ENCODE results near the gene ARSK.
A peak's percentile ranks its signal among the peaks of the same experiment; 100 is the strongest.
"Not testable (repeated sequence)": the region's sequence is repeated elsewhere in the genome, so short reads cannot be mapped to it uniquely, and the experiment has no call there.

Gene ARSK

DNA sequence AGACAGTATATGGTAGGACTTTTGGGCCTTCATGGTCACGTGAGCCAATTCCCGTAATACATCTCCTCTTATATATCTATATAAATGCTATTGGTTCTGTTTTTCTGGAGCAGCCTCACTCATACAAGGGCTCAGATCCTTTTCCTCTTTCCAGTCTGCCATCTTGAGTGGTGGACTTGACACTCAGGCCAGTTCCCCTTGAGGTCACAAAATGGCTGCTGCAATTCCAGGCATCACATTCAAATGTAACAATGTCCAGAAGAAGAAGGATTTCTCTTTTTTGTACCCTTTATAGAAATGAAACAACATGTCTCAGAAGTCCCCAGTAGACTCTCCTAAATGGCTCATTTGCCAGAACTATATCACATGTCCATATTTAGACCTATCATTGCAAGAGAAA is 69.5 kb downstream of the ARSK start:
- Mint-ChIP-seq H3K36me3 (no peaks in the 10 kb centered on the region), H3K27ac (no peak overlapping the region), H3K9me3 (no peaks in the 10 kb centered on the region), H3K4me3 (no peak overlapping the region), H3K4me1 (peaks cover 36% of the 10 kb centered on the region), H3K27me3 (no peaks in the 10 kb centered on the region)

DNA sequence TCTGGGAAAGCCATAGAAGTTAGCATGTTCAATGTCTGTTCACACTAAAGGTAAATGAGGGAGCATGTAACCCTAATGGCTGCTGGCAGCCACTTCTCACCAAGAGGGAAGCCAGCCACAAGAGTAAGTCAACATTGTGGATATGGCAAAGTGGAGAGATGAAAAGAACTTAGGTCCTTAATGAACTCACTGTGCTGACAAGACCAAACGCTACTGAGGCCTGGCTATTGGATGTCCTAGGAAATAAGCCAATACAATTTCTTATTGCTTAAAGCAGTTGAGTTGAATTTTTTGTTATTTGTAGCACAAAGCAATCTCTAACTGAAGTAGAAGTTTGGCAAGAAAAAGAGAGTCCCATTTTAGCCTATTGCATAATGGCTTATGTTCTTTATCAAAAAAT is 71.8 kb downstream of the ARSK start:
- Mint-ChIP-seq H3K4me3 (no peak overlapping the region), H3K36me3 (no peaks in the 10 kb centered on the region), H3K4me1 (peaks cover 39% of the 10 kb centered on the region), H3K9me3 (no peaks in the 10 kb centered on the region), H3K27me3 (no peaks in the 10 kb centered on the region), H3K27ac (no peak overlapping the region)

DNA sequence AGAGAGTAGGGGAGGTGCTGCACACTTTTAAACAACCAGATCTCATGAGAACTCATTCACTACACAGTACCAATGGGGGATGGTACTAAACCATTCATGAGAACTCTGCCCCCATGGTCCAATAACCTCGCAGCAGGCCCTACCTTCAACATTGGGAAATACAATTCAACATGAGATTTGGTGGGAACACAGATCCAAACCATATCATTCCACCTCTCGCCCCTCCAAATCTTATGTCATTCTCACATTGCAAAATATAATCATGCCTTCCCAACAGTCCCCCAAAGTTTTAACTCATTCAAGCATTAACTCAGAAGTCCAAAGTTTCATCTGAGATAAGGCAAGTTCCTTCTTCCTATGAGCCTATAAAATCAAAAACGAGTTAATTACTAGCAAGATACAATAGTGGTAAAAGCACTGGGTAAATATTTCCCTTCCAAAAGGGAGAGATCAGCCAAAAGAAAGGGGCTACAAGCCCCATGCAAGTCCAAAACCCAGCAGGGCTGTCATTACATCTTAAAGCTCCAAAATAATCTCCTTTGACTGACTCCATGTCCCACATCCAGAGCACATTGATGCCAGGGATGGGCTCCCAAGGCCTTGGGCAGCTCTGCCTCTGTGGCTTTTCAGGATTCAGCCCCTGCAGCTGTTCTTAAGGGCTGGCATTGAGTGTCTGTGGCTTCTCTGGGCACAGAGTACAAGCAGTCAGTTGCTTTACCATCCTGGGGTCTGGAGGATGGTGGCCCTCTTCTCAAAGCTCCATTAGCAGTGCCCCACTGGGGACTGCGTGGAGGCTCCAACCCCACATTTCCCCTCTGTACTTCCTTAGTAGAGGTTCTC is 73.3 kb downstream of the ARSK start:
- Mint-ChIP-seq H3K27ac (no peak overlapping the region), H3K4me3 (no peak overlapping the region), H3K9me3 (peaks cover 8% of the 10 kb centered on the region), H3K36me3 (peaks cover 5% of the 10 kb centered on the region), H3K27me3 (no peaks in the 10 kb centered on the region), H3K4me1 (peaks cover 33% of the 10 kb centered on the region)

DNA sequence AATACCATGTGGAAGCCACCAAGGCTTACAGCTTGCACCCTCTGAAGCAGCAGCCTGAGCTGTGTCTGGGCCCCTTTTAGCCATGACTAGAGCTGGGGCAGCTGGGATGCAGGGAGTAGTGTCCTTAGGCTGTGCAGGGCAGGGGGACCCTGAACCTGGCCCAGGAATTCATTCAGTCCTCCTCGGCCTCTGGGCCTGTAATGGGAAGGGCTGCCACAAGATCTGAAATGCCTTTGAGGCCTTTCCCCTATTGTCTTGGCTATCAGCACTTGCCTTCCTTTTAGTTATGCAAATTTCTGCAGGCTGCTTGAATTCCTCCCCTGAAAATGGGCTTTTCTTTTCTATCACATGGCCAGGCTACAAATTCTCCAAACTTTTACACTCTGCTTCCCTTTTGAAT is 74.0 kb downstream of the ARSK start:
- Mint-ChIP-seq H3K9me3 (peaks cover 8% of the 10 kb centered on the region), H3K4me3 (no peak overlapping the region), H3K27ac (no peak overlapping the region)

DNA sequence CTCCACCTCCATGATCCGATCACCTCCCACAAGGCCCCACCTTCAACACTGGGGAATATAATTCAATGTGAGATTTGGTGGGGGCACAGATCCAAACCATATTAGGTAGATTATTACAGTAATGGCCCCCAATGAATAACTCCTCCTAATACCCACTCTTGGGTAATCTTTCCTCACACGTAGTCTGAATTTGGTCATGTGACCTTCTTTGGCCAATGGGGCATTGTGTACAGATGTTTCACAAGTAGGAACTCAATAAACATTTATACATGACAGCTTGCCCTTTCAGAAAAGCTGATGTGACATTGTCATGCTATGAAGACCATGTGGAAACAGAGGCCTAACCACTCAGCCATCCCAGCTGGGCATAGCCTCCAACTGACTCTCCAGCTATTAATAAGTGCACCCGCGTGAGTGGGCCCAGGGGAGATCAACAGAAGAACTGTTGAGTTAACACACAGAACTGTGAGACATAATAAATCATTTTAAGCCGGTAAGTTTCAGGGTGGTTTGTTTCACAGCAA is 75.6 kb downstream of the ARSK start:
- no peaks in the 10 kb centered on the region for H3K27me3 Mint-ChIP-seq
- no peak overlapping the region for H3K4me3 Mint-ChIP-seq
- peaks cover 8% of the 10 kb centered on the region for H3K9me3 Mint-ChIP-seq
- peaks cover 5% of the 10 kb centered on the region for H3K36me3 Mint-ChIP-seq
- H3K27ac Mint-ChIP-seq, result peak overlapping the region; percentile 70
- peaks cover 31% of the 10 kb centered on the region for H3K4me1 Mint-ChIP-seq

More for the DNA sequence above, 74.0 kb downstream of the ARSK start:
- Mint-ChIP-seq H3K36me3 (peaks cover 5% of the 10 kb centered on the region), H3K4me1 (peaks cover 34% of the 10 kb centered on the region), H3K27me3 (no peaks in the 10 kb centered on the region)

DNA sequence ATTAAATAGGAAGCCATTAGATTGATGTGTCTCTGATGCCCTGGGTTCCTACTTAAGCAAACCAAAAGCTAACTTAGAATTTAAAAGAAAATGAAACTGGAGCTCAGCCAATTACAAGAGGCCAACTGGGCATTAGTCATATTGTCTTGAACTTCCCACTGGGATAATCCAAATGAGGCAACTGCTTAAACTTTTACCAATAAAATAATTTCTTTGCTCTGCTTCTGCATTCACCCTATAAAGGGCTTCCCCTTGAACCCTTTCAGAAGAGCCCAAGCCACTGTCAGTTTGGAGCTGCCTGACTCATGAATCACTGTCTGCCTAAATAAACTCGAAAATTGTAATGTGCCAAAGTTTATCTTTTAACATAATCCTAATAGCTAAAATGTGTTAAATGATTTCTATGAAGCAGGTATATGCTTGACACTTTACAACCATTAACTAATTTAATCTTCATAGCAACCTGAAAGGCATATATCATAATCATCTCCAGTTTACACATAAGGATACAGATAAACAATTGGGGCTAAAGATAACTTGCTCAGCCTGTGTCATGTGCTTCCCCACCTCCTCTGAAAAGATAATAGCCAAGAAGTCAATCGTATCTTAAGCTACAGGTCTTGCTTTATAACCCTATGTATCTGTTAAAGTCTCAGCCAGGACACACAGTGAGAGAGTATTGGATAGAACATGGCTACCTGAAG is 76.5 kb downstream of the ARSK start:
- H3K27ac Mint-ChIP-seq, result peak overlapping the region; percentile 100

DNA sequence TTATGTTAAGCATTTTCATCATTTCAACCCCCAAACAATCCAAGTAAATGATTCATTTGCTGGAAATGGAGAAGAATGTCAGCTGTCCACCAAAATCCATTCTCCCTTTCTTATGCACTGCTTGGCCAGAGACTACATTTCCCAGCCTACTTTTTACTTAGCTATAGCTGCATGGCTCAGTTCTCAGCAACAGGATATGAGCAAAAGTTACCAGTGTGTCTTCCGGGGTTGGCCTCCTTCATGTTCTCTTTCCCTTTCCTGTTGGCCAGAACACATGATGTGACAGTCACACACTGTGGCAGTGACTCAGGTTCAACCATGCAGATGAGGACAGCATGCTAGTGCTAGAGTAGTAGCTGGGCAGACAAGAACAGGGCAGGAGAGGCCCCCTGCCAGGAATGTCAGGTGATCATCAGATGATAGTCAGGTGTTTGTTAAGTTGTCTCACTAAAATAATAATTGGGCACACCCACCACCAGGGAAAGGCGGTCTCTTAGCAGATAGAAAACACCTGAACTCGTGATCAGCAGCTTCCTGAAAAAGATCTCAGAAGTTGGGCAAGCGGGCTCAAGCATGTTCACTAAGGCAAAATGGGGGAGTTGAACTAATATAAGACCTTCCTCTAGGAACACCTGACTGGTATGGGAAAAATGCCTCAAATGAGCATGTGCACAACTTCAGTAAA is 77.2 kb downstream of the ARSK start:
- Mint-ChIP-seq H3K9me3 (peaks cover 8% of the 10 kb centered on the region), H3K4me1 (peaks cover 31% of the 10 kb centered on the region), H3K27me3 (peaks cover 2% of the 10 kb centered on the region), H3K36me3 (peaks cover 5% of the 10 kb centered on the region), H3K27ac (peak overlapping the region; percentile 100), H3K4me3 (peak overlapping the region; percentile 63)

More for the DNA sequence above, 76.5 kb downstream of the ARSK start:
- Mint-ChIP-seq H3K9me3 (peaks cover 8% of the 10 kb centered on the region), H3K36me3 (peaks cover 5% of the 10 kb centered on the region), H3K27me3 (no peaks in the 10 kb centered on the region), H3K4me3 (peak overlapping the region; percentile 63), H3K4me1 (peaks cover 31% of the 10 kb centered on the region)

DNA sequence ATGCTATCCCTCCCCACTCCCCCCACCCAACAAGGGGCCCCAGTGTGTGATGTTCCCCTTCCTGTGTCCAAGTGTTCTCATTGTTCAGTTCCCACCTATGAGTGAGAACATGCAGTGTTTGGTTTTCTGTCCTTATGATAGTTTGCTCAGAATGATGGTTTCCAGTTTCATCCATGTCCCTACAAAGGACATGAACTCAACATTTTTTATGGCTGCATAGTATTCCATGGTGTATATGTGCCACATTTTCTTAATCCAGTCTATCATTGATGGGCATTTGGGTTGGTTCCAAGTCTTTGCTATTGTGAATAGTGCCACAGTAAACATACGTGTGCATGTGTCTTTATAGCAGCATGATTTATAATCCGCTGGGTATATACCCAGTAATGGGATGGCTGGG is 78.0 kb downstream of the ARSK start:
- peaks cover 31% of the 10 kb centered on the region for H3K4me1 Mint-ChIP-seq

DNA sequence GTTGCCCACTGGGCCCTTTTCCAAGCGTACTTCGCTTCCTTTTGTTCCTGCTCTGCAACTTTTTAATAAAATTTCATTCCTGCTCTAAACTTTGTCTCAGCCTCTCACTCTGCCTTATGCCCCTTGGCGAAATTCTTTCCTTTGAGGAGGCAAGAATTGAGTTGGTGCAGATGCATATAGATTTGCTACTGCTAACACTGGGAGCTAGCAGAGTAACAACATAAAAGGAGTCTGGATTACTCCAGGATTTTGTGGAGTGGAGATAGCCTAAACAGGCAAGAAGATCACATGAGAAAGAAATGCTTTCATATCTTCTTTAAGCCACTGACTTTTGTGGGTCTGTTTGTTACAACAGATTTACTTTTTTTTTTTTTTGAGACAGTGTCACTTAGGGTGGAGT is 78.8 kb downstream of the ARSK start:
- Mint-ChIP-seq H3K27me3 (peaks cover 5% of the 10 kb centered on the region), H3K9me3 (peaks cover 8% of the 10 kb centered on the region), H3K27ac (peak overlapping the region; percentile 70), H3K36me3 (peaks cover 5% of the 10 kb centered on the region), H3K4me3 (no peak overlapping the region), H3K4me1 (peaks cover 31% of the 10 kb centered on the region)

More for the DNA sequence above, 78.0 kb downstream of the ARSK start:
- peak overlapping the region; percentile 70 for H3K27ac Mint-ChIP-seq
- H3K4me3 Mint-ChIP-seq, H3K36me3 Mint-ChIP-seq, H3K27me3 Mint-ChIP-seq, H3K9me3 Mint-ChIP-seq: not testable (repeated sequence)

DNA sequence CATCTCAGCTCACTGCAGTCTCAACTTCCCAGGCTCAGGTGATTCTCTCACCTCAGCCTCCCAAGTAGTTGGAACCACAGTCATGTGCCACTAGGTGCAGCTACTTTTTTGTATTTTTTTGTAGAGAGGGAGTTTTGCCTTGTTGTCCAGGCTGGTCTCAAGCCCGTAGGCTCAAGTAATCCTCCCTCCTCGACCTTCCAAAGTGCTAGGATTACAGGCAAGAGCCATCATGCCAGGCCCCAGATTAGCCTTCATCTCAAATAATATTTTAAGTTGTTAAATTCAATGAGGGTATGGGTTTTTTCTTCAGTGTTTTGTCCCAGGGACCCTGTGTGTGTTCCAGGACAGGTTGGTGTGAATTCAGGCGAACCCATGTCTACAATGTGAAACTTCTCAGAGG is 79.2 kb downstream of the ARSK start:
- Mint-ChIP-seq H3K4me3 (no peak overlapping the region), H3K27ac (peak overlapping the region; percentile 55), H3K4me1 (peaks cover 31% of the 10 kb centered on the region), H3K36me3 (peaks cover 5% of the 10 kb centered on the region), H3K9me3 (peaks cover 8% of the 10 kb centered on the region), H3K27me3 (peaks cover 5% of the 10 kb centered on the region)

DNA sequence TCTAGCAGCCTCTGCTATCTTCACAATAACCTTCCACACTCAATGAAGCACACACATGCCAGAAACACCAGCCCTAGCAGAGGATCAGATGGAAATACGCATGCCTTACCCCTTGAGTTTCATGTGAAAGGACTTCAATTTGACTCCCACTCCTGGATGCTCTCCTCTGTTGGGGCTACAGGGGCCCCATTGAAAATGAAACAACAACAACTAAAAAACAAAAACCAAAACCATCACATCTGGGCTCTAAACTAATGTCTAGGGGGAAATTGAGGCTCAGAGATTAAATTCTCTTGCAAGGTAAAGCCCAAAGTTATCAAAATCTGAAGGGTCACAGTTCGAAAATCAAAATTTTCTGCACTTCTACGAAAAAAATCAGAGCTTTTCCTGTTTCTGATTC is 83.7 kb downstream of the ARSK start:
- H3K9me3 Mint-ChIP-seq, result no peaks in the 10 kb centered on the region
- no peak overlapping the region for H3K27ac Mint-ChIP-seq
- H3K4me3 Mint-ChIP-seq, result no peak overlapping the region
- H3K36me3 Mint-ChIP-seq, result no peaks in the 10 kb centered on the region
- H3K4me1 Mint-ChIP-seq, result peaks cover 3% of the 10 kb centered on the region
- peaks cover 5% of the 10 kb centered on the region for H3K27me3 Mint-ChIP-seq

DNA sequence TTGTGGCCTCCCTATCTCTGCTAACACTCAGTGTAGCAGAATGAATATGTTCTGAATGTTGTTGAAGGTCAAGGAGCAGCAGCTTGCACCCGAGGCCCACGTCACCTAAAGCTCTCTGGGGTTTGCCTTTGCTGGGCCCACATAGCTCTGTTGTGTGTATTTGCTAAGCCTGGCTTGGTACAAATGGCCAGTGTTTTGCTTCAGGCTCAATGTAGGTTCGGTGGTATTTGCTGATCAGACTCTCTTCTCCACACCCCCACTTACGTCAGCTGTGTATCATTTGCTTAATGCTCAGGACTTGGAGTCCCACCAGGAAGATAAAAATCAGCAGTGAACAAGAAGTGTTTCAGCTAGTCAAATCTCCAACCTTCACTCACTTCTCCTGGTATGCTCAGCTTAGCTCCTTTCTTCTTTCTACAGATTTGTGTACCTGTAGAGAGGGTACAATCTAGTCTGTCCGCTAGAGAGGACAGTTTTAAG is 86.9 kb downstream of the ARSK start:
- Mint-ChIP-seq H3K4me3 (no peak overlapping the region), H3K36me3 (no peaks in the 10 kb centered on the region), H3K27me3 (peaks cover 4% of the 10 kb centered on the region), H3K27ac (no peak overlapping the region), H3K9me3 (no peaks in the 10 kb centered on the region), H3K4me1 (peaks cover 24% of the 10 kb centered on the region)

DNA sequence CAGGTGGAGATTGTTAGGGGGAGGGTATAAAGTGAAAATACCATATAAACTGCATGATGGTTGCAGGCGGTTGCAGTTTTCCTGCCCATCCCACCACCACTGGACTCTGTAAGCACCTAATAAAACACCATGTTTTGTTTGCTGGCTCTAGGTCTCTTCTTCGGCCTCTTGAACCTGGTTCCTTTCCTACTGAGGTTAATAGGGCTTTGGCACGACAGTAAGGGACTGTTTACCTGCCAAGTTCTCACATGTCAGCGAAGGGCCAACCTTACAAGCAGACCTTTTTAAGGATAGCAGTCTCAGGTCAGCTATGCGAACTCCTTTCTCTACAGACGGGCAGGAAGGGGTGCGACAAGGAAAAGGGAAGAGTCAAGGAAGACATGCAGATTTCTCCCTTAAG is 88.3 kb downstream of the ARSK start:
- peaks cover 28% of the 10 kb centered on the region for H3K4me1 Mint-ChIP-seq
- H3K27ac Mint-ChIP-seq, result no peak overlapping the region
- H3K36me3 Mint-ChIP-seq, result no peaks in the 10 kb centered on the region

DNA sequence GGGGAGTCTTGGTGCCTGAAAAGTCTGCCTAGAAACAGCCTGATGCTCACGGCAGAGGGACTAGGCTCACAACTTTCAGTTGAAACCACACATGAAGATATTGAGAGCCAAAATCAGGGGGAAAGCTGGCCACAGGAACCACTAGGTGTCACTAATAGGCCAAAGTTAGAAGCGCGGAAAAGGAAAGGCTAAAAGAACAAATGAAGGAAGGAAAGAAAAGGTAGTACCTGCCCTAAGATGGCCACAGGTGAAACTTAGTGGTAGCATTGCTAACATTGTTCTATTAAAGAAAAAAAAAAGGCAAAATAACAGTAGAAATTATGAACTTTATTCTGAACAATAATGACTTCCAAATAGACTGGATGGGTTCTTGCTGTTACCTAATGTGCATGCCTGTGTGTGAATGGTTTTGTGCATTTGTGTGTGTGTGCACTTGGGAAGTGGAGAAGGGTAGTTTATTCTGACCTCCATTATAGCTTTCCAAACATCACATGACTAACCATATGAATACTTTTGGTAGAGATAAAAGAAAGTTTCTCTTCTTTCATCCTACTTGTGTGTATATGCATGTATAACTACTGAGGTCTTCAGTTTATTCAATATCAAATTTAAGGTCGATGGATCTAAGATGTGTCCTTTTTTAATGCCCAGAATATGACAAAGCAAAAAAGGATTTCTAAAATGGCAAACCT is 89.6 kb downstream of the ARSK start:
- peaks cover under 1% of the 10 kb centered on the region for H3K36me3 Mint-ChIP-seq
- peaks cover 38% of the 10 kb centered on the region for H3K4me1 Mint-ChIP-seq
- peak overlapping the region; percentile 3 for H3K4me3 Mint-ChIP-seq
- no peaks in the 10 kb centered on the region for H3K9me3 Mint-ChIP-seq
- H3K27ac Mint-ChIP-seq, result peak overlapping the region; percentile 63
- no peaks in the 10 kb centered on the region for H3K27me3 Mint-ChIP-seq

More for the DNA sequence above, 88.3 kb downstream of the ARSK start:
- Mint-ChIP-seq H3K4me3 (no peak overlapping the region), H3K9me3 (no peaks in the 10 kb centered on the region), H3K27me3 (peaks cover 4% of the 10 kb centered on the region)

DNA sequence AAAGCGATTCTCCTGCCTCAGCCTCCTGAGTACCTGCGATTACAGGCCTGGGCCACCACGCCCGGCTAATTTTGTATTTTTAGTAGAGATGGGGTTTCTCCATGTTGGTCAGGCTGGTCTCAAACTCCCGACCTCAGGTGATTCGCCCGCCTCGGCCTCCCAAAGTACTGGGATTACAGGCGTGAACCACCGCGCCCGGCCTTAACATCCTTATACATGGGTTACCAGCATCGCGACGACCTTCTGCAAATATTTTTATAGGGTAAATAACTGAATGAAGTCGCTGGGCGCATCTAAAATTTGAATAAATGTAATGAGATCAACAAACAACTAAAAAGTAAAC is 91.3 kb downstream of the ARSK start:
- not testable (repeated sequence) for H3K27me3 Mint-ChIP-seq, H3K36me3 Mint-ChIP-seq, H3K9me3 Mint-ChIP-seq
- Mint-ChIP-seq H3K4me1 (peaks cover 47% of the 10 kb centered on the region), H3K27ac (peak overlapping the region; percentile 59), H3K4me3 (peak overlapping the region; percentile 83)
